Endothelial cell of umbilical vein (primary cell): ENCODE measurements around the gene ANKEF1. TPM values are rescaled to one million over a fixed set of nuclear protein-coding genes. Genes with fewer than 3 reads are reported as not detected.

Source experiments
- BruUV-seq: library from RNA; stranded (reverse); fragments of 400-500 nt; replicated peaks from 2 replicates; lab custom pipeline; 2021; lab: Mats Ljungman, UMichigan
- CTCF ChIA-PET: fragments of 300-600, 350-600 bp; sonication (Branson Sonifier 250); formaldehyde crosslinking; loops from one replicate; lab custom pipeline; 2021; ENCODE audit warnings: antibody characterized with exemption, inconsistent platforms; lab: Charles Lee
- POLR2A ChIA-PET: fragments of 300-600, 350-600 bp; sonication (Branson Sonifier 250); formaldehyde crosslinking; loops from one replicate; lab custom pipeline; 2021; ENCODE audit warnings: antibody characterized with exemption, inconsistent platforms; lab: Charles Lee
- DNase-seq: peaks from one replicate; pipeline ENCODE4 v3.0.0-alpha.2; 2011; ENCODE audit warnings: low read depth, low spot score
- FAIRE-seq: peaks from 2 replicates; lab custom pipeline; 2011; peaks lifted over from hg19 to GRCh38; lab: Jason Lieb, UNC
- H2AFZ ChIP-seq: 2 replicates; pipeline ENCODE4 v1.6.0; 2012; ENCODE audit warnings: low read depth, low read length, control low read depth, inconsistent platforms
- H3K27ac ChIP-seq: 2 replicates; pipeline ENCODE4 v1.5.1; 2011; ENCODE audit warnings: low read depth, mild to moderate bottlenecking, control low read depth, low read length, moderate library complexity; ENCODE audit not compliant: insufficient read depth
- H3K27me3 ChIP-seq, 2 experiments: 2 replicates each; pipeline versions ENCODE4 v1.6.0 to v1.6.1; 2011; ENCODE audit warnings: low read length in 2 of 2, mixed read lengths in 1 of 2; ENCODE audit not compliant: control insufficient read depth in 2 of 2, insufficient read depth in 2 of 2
- H3K36me3 ChIP-seq, 2 experiments: 2 replicates in 1 of 2; 3 replicates in 1 of 2; pipeline ENCODE4 v1.5.1; 2011; ENCODE audit warnings: low read length in 2 of 2, mild to moderate bottlenecking in 1 of 2, moderate library complexity in 1 of 2; ENCODE audit not compliant: control insufficient read depth in 2 of 2, insufficient read depth in 2 of 2; ENCODE audit errors: extremely low read depth in 1 of 2
- H3K4me1 ChIP-seq: 3 replicates; pipeline ENCODE4 v1.5.1; 2011; ENCODE audit warnings: mild to moderate bottlenecking, low read length; ENCODE audit not compliant: control insufficient read depth, insufficient read depth; ENCODE audit errors: extremely low read depth
- H3K4me2 ChIP-seq: 2 replicates; pipeline ENCODE4 v1.6.1; 2011; ENCODE audit warnings: low read length, control low read depth, mixed read lengths; ENCODE audit not compliant: insufficient read depth
- H3K4me3 ChIP-seq, 3 experiments: fragments of 200-600 bp in 1 of 3; sonication (generic), shearing (Covaris generic) in 1 of 3; replicated peaks in 1 of 3; 2 replicates each; pipeline ENCODE4 v1.5.1; 2011 to 2016; ENCODE audit warnings: control low read depth in 3 of 3, low read length in 3 of 3, mild to moderate bottlenecking in 2 of 3, inconsistent platforms in 1 of 3, low read depth in 1 of 3, moderate library complexity in 1 of 3; ENCODE audit not compliant: insufficient read depth in 1 of 3
- H3K79me2 ChIP-seq: 2 replicates; pipeline ENCODE4 v1.6.0; 2012; ENCODE audit warnings: low read length, inconsistent platforms; ENCODE audit not compliant: control insufficient read depth, insufficient read depth
- H3K9ac ChIP-seq: replicated peaks from 2 replicates; pipeline ENCODE3; 2011; ENCODE audit warnings: low read length, control low read depth; ENCODE audit not compliant: insufficient read depth; ENCODE audit errors: extremely low read depth
- H3K9me1 ChIP-seq: replicated peaks from 3 replicates; pipeline ENCODE4 v1.6.0; 2011; ENCODE audit warnings: mild to moderate bottlenecking, low read length; ENCODE audit not compliant: control insufficient read depth, insufficient read depth; ENCODE audit errors: extremely low read depth
- H3K9me3 ChIP-seq: replicated peaks from 2 replicates; pipeline ENCODE4 v1.5.1; 2012; ENCODE audit warnings: low read length, inconsistent platforms; ENCODE audit not compliant: control insufficient read depth, insufficient read depth
- H4K20me1 ChIP-seq: replicated peaks from 2 replicates; pipeline ENCODE3; 2011; ENCODE audit warnings: mild to moderate bottlenecking, low read length; ENCODE audit not compliant: control insufficient read depth, insufficient read depth; ENCODE audit errors: extremely low read depth
- CTCF ChIP-seq, 2 donors: IDR thresholded peaks; 1 replicate in 1 of 2; 2 replicates in 1 of 2; pipeline ENCODE4 v1.5.1; 2011; ENCODE audit warnings: low read length in 2 of 2, mild to moderate bottlenecking in 2 of 2, moderate library complexity in 2 of 2, control low read depth in 1 of 2, inconsistent platforms in 1 of 2, low read depth in 1 of 2; ENCODE audit not compliant: insufficient read depth in 1 of 2; ENCODE audit errors: extremely low read depth in 1 of 2
- EZH2 ChIP-seq: IDR thresholded peaks from 2 replicates; pipeline ENCODE4 v1.6.1; 2012; ENCODE audit warnings: borderline replicate concordance, low read depth, mild to moderate bottlenecking, moderate library complexity, low read length, inconsistent platforms; ENCODE audit not compliant: severe bottlenecking
- FOS ChIP-seq: IDR thresholded peaks from 2 replicates; pipeline ENCODE4 v1.6.1; 2011; ENCODE audit warnings: mild to moderate bottlenecking, low read length, moderate library complexity, borderline replicate concordance; ENCODE audit not compliant: insufficient read depth
- GATA2 ChIP-seq: IDR thresholded peaks from 2 replicates; pipeline ENCODE4 v1.7.0; 2011; ENCODE audit warnings: low read depth, mild to moderate bottlenecking, moderate library complexity, mixed read lengths, low read length; ENCODE audit not compliant: insufficient read length, insufficient read depth
- JUN ChIP-seq: IDR thresholded peaks from 2 replicates; pipeline ENCODE4 v1.6.1; 2011; ENCODE audit warnings: borderline replicate concordance, low read depth; ENCODE audit not compliant: insufficient read length, insufficient read depth
- MAX ChIP-seq: IDR thresholded peaks from 2 replicates; pipeline ENCODE4 v1.6.1; 2011; ENCODE audit not compliant: insufficient read depth, insufficient read length
- MYC ChIP-seq: IDR thresholded peaks from one replicate; pipeline ENCODE4 v1.6.1; 2011; ENCODE audit warnings: mild to moderate bottlenecking, low read depth, low read length
- POLR2A ChIP-seq: IDR thresholded peaks from 2 replicates; pipeline ENCODE4 v1.6.1; 2012; ENCODE audit warnings: low read depth, mild to moderate bottlenecking, control low read depth, low read length
- POLR2AphosphoS5 ChIP-seq: IDR thresholded peaks from 2 replicates; pipeline ENCODE4 v1.6.1; 2012; ENCODE audit warnings: low read depth, mild to moderate bottlenecking, control low read depth, low read length, moderate library complexity; ENCODE audit not compliant: insufficient read depth
- dilution Hi-C: fragments of 300-500 bp; cut with MboI; formaldehyde crosslinking; loops from one replicate; pipeline ENCODE4 v1.15.0; 2019; ENCODE audit warnings: low sequenced_read_pairs; ENCODE audit not compliant: extremely low pct_ligation_motif_present
- intact Hi-C: fragments of 100-400 bp; cut with micrococcal nuclease; formaldehyde crosslinking; loops from one replicate; pipeline ENCODE4 v1.10.0; 2022
- polyA plus RNA-seq, 4 experiments: library from polyadenylated mRNA; depleted of rRNA in 3 of 4; stranded (reverse) in 3 of 4; unstranded in 1 of 4; fragments of >200 nt; gene quantifications; 2 replicates each; pipeline versions ENCODE4 v1.2.1 to v1.2.3, GENCODE V29; 2011 to 2012; ENCODE audit warnings: missing spikeins in 1 of 4
- total RNA-seq: library from RNA; stranded (reverse); gene quantifications from 2 replicates; pipeline ENCODE4 v1.2.3, GENCODE V29; 2021

The ANKEF1 gene
- total and polyA plus RNA-seq, 2 donors (not counting 3 experiments of a cell fraction or from before 2014, with no cell fraction given): 0.58 to 2.4 TPM

GRCh38 chr20:10002866-10003265 is 31.9 kb upstream of the ANKEF1 start:
- ChIA-PET POLR2A (no interaction called here), CTCF (interaction anchor here (0.8 to 1.6 kb wide), 2 partner anchors 16 to 24 kb away, joined by 3 to 5 read pairs; no protein-coding TSS in a partner anchor)
- no peak for DNase-seq
- H3K36me3 ChIP-seq: no peaks in the 10 kb centered on the region
- H2AFZ ChIP-seq: no peak overlapping the region
- BruUV-seq: no TSS peak
- no peak for TF ChIP-seq GATA2
- no peak for TF ChIP-seq MYC
- no peak for TF ChIP-seq FOS
- no peak for TF ChIP-seq POLR2AphosphoS5
- TF ChIP-seq JUN: no peak
- TF ChIP-seq POLR2A: no peak
- H3K27me3 ChIP-seq: no peaks in the 10 kb centered on the region
- intact Hi-C loops: no loop called here
- H3K9ac ChIP-seq: no peak overlapping the region
- H4K20me1 ChIP-seq: no peaks in the 10 kb centered on the region
- dilution Hi-C loops: no loop called here
- no peaks in the 10 kb centered on the region for H3K9me3 ChIP-seq
- no peaks in the 10 kb centered on the region for H3K4me1 ChIP-seq
- no peak overlapping the region for H3K4me2 ChIP-seq
- FAIRE-seq: no peak
- no peak overlapping the region for H3K4me3 ChIP-seq
- H3K79me2 ChIP-seq: no peaks in the 10 kb centered on the region
- H3K9me1 ChIP-seq: no peaks in the 10 kb centered on the region
- H3K27ac ChIP-seq: no peak overlapping the region

GRCh38 chr20:10004900-10005299 is 29.9 kb upstream of the ANKEF1 start:
- no peaks in the 10 kb centered on the region for H4K20me1 ChIP-seq
- H3K9me3 ChIP-seq: no peaks in the 10 kb centered on the region
- H3K9me1 ChIP-seq: no peaks in the 10 kb centered on the region
- H3K9ac ChIP-seq: no peak overlapping the region
- H3K27ac ChIP-seq: no peak overlapping the region
- H3K4me2 ChIP-seq: no peak overlapping the region
- POLR2A ChIA-PET: no interaction called here
- no peak overlapping the region for H3K4me3 ChIP-seq
- H3K36me3 ChIP-seq: no peaks in the 10 kb centered on the region
- no peak for TF ChIP-seq MAX
- TF ChIP-seq JUN: no peak
- TF ChIP-seq MYC: no peak
- TF ChIP-seq CTCF (IDR thresholded peaks at IDR 0.05; ENCODE audit: extremely low read depth in 1 of 2, insufficient read depth in 1 of 2, low read depth in 1 of 2, low read length in 2 of 2): no peak
- no peak for TF ChIP-seq EZH2
- TF ChIP-seq POLR2AphosphoS5: no peak
- TF ChIP-seq FOS: no peak
- TF ChIP-seq GATA2: no peak
- no peak for TF ChIP-seq POLR2A
- no TSS peak for BruUV-seq
- intact Hi-C loops: no loop called here
- dilution Hi-C loops: no loop called here
- DNase-seq: no peak
- CTCF ChIA-PET: interaction anchor here (1.3 to 1.5 kb wide), 2 partner anchors 28 to 72 kb away, joined by 4 read pairs; no protein-coding TSS in a partner anchor
- no peak for FAIRE-seq
- H3K27me3 ChIP-seq: no peaks in the 10 kb centered on the region
- no peak overlapping the region for H2AFZ ChIP-seq
- no peaks in the 10 kb centered on the region for H3K79me2 ChIP-seq
- H3K4me1 ChIP-seq: no peaks in the 10 kb centered on the region
